ENCODE data around the gene PPM1M. TPM values are rescaled to one million over a fixed set of nuclear protein-coding genes. Genes with fewer than 3 reads are reported as not detected.
"Not testable (repeated sequence)": the region's sequence is repeated elsewhere in the genome, so short reads cannot be mapped to it uniquely, and the experiment has no call there.

PPM1M gene
- total RNA-seq, 1 experiment from 2014 or later = 10.4 TPM

DNA sequence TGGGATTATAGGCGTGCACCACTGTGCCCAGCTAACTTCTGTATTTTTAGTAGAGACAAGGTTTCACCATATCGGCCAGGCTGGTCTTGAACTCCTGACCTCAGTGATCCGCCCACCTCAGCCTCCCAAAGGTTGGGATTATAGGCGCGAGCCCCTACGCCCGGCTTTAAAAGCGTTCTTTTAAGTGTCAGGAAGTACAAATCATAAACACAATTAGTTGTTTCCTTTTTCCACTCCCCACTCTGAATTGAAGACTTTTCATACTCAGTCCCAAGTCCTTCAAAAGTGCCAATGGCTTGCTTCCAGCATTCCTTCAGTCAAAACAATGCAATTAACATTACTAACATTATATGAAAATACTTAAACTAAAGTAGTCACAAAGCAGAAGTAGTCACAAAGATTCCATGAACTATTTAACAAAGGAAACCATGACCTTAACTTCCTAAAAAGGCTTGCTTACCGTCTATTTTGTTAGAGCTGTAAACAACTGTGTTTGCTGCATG, 24.7 kb downstream of the PPM1M start:
- CTCF ChIA-PET = interaction anchor here (0.7 to 1.4 kb wide), 2 partner anchors 30 to 50 kb away, joined by 3 to 4 read pairs; no protein-coding TSS in a partner anchor
- peaks cover 97% of the 10 kb centered on the region for H3K36me3 Mint-ChIP-seq (ENCODE audit: insufficient read depth, unreplicated experiment)
- BruUV-seq (replicated peaks) = no TSS peak

DNA sequence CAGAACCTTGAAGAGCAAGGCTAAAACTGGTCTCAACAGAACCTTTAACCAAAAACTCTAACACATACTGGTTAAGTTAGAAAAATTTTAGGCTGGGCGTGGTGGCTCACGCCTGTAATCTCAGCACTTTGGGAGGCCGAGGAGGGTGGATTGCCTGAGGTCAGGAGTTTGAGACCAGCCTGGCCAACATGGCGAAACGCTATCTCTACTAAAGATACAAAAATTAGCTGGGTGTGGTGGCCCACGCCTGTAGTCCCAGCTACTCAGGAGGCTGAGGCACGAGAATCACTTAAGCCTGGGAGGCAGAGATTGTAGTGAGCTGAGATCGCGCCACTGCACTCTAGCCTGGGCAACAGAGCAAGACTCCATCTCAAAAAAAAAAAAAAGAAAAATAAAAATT, 26.6 kb downstream of the PPM1M start:
- peaks cover 78% of the 10 kb centered on the region for H3K36me3 Mint-ChIP-seq (ENCODE audit: insufficient read depth, unreplicated experiment)
- intact Hi-C loops (cut with micrococcal nuclease); H3K9me3 Mint-ChIP-seq (ENCODE audit: unreplicated experiment); CTCF ChIA-PET; H3K4me3 Mint-ChIP-seq (ENCODE audit: unreplicated experiment); H3K27me3 Mint-ChIP-seq (ENCODE audit: insufficient read depth, unreplicated experiment); BruUV-seq (replicated peaks); DNase-seq (ENCODE audit: unreplicated experiment): not testable (repeated sequence)
- H3K27ac Mint-ChIP-seq (ENCODE audit: low read depth, unreplicated experiment) = peak overlapping the region; percentile 39
- H3K4me1 Mint-ChIP-seq (ENCODE audit: insufficient read depth, unreplicated experiment) = peaks cover 22% of the 10 kb centered on the region
- POLR2A ChIA-PET = interaction anchor here (0.8 to 1.5 kb wide), 2 partner anchors 24 to 34 kb away, joined by 3 to 6 read pairs; no protein-coding TSS in a partner anchor

More for the DNA sequence above, 24.7 kb downstream of the PPM1M start:
- Mint-ChIP-seq H3K9me3 (ENCODE audit: unreplicated experiment) (no peaks in the 10 kb centered on the region), H3K27me3 (ENCODE audit: insufficient read depth, unreplicated experiment) (no peaks in the 10 kb centered on the region), H3K4me3 (ENCODE audit: unreplicated experiment) (no peak overlapping the region), H3K4me1 (ENCODE audit: insufficient read depth, unreplicated experiment) (peaks cover 15% of the 10 kb centered on the region), H3K27ac (ENCODE audit: low read depth, unreplicated experiment) (no peak overlapping the region)
- POLR2A ChIA-PET = interaction anchor here (0.7 to 0.9 kb wide), 3 partner anchors 10 to 12 kb away, joined by 3 to 4 read pairs (median 4); no protein-coding TSS in a partner anchor
- DNase-seq (ENCODE audit: unreplicated experiment) = no peak
- TF ChIP-seq, protein P1, sequence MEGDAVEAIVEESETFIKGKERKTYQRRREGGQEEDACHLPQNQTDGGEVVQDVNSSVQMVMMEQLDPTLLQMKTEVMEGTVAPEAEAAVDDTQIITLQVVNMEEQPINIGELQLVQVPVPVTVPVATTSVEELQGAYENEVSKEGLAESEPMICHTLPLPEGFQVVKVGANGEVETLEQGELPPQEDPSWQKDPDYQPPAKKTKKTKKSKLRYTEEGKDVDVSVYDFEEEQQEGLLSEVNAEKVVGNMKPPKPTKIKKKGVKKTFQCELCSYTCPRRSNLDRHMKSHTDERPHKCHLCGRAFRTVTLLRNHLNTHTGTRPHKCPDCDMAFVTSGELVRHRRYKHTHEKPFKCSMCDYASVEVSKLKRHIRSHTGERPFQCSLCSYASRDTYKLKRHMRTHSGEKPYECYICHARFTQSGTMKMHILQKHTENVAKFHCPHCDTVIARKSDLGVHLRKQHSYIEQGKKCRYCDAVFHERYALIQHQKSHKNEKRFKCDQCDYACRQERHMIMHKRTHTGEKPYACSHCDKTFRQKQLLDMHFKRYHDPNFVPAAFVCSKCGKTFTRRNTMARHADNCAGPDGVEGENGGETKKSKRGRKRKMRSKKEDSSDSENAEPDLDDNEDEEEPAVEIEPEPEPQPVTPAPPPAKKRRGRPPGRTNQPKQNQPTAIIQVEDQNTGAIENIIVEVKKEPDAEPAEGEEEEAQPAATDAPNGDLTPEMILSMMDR (IDR thresholded peaks at IDR 0.05; ENCODE audit: unreplicated experiment) = no peak
- intact Hi-C loops (cut with micrococcal nuclease) = no loop called here

DNA sequence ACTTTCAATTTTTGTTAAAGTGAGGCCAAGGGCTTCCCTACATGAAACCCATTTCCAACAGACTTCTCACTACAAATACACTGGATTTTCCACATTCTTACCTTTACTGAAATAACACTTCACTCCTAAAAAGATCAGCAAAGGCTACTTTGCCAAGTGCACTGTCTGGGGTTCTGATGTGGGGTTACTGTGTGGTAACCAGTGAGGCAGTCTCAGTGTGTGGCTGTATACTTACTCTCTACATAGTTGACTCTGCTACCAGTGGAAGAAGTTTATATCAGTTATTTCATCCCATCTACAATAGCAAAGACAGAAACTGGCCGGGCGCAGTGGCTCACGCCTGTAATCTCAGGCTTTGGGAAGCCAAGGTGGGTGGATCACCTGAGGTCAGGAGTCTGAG, 27.3 kb downstream of the PPM1M start:
- peaks cover 22% of the 10 kb centered on the region for H3K4me1 Mint-ChIP-seq (ENCODE audit: insufficient read depth, unreplicated experiment)
- BruUV-seq (replicated peaks) = no TSS peak
- peak overlapping the region; percentile 9 for H3K27ac Mint-ChIP-seq (ENCODE audit: low read depth, unreplicated experiment)
- H3K9me3 Mint-ChIP-seq (ENCODE audit: unreplicated experiment) = no peaks in the 10 kb centered on the region
- H3K4me3 Mint-ChIP-seq (ENCODE audit: unreplicated experiment) = no peak overlapping the region
- intact Hi-C loops (cut with micrococcal nuclease) = no loop called here
- ChIA-PET CTCF (no interaction called here), POLR2A (interaction anchor here (1.5 kb wide), 1 partner anchor 35 kb away, joined by 6 read pairs; no protein-coding TSS in a partner anchor)
- no peaks in the 10 kb centered on the region for H3K27me3 Mint-ChIP-seq (ENCODE audit: insufficient read depth, unreplicated experiment)
- no peak for DNase-seq (ENCODE audit: unreplicated experiment)
- TF ChIP-seq, protein P1 (IDR thresholded peaks at IDR 0.05; ENCODE audit: unreplicated experiment) = no peak
- H3K36me3 Mint-ChIP-seq (ENCODE audit: insufficient read depth, unreplicated experiment) = peaks cover 71% of the 10 kb centered on the region

DNA sequence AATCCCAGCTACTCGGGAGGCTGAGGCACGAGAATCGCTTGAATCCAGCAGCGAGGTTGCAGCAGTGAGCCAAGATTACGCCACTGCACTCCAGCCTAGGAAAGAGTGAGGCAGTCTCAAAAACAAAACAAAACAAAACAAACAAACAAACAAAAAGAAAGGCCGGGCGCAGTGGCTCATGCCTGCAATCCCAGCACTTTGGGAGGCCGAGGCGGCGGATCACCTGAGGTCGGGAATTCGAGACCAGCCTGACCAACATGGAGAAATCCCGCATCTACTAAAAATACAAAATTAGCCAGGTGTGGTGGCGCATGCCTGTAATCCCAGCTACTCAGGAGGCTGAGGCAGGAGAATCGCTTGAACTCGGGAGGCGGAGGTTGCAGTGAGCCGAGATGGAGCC, 29.2 kb downstream of the PPM1M start:
- Mint-ChIP-seq H3K4me1 (ENCODE audit: insufficient read depth, unreplicated experiment) (peaks cover 26% of the 10 kb centered on the region), H3K36me3 (ENCODE audit: insufficient read depth, unreplicated experiment) (peaks cover 58% of the 10 kb centered on the region), H3K4me3 (ENCODE audit: unreplicated experiment) (peak overlapping the region; percentile 84)
- BruUV-seq (replicated peaks); H3K27ac Mint-ChIP-seq (ENCODE audit: low read depth, unreplicated experiment); H3K27me3 Mint-ChIP-seq (ENCODE audit: insufficient read depth, unreplicated experiment); DNase-seq (ENCODE audit: unreplicated experiment); H3K9me3 Mint-ChIP-seq (ENCODE audit: unreplicated experiment); POLR2A ChIA-PET: not testable (repeated sequence)
- CTCF ChIA-PET = interaction anchor here (1.2 kb wide), 1 partner anchor 12 kb away, joined by 3 read pairs; no protein-coding TSS in a partner anchor
- intact Hi-C loops (cut with micrococcal nuclease) = loop anchor here (5.0 kb wide), 1 partner anchor 63 kb away; no protein-coding TSS in a partner anchor
